HCT116 (cell line): ENCODE results near the gene SUGP1. TPM values are rescaled to one million over a fixed set of nuclear protein-coding genes. Genes with fewer than 3 reads are reported as not detected.

ENCODE experiments used
- ATAC-seq: fragments of 200-7000 bp; cut with Tn5 transposase; 2 replicates; pipeline ENCODE4 v1.9.1; 2020; ENCODE audit warnings: mild to moderate bottlenecking, moderate library complexity
- BruUV-seq: library from RNA; stranded (reverse); fragments of 400-500 nt; replicated peaks from 2 replicates; lab custom pipeline; 2021; lab: Mats Ljungman, UMichigan
- CTCF ChIA-PET: fragments of 300-600 bp; sonication (Branson Sonifier 250); formaldehyde crosslinking; loops from one replicate; lab custom pipeline; 2021; ENCODE audit warnings: antibody characterized with exemption; lab: Charles Lee
- POLR2A ChIA-PET: fragments of 300-600, 350-600 bp; sonication (Branson Sonifier 250); formaldehyde crosslinking; loops from one replicate; lab custom pipeline; 2021; ENCODE audit warnings: antibody characterized with exemption; lab: Charles Lee
- RAD21 ChIA-PET, 2 experiments: fragments of 300-600 bp; sonication (Branson Sonifier 250); formaldehyde crosslinking; loops; one replicate each; lab custom pipeline; 2023; ENCODE audit warnings: low total read pairs in 2 of 2; ENCODE audit not compliant: uncharacterized antibody in 2 of 2, unreplicated experiment in 2 of 2, low non-redundant PET in 1 of 2; lab: Charles Lee
- DNase-seq: peaks from one replicate; pipeline ENCODE4 v3.0.0-alpha.2; 2010; ENCODE audit warnings: low read depth, low spot score
- H2AFZ ChIP-seq: fragments of 200-600 bp; shearing (Covaris generic), sonication (generic); 2 replicates; pipeline ENCODE4 v1.6.1; 2017; ENCODE audit warnings: low read depth, mixed run types, mixed read lengths, antibody characterized with exemption, low read length; ENCODE audit not compliant: poor library complexity, severe bottlenecking
- H3K27ac ChIP-seq: 2 replicates; pipeline ENCODE4 v1.5.1; 2012; ENCODE audit warnings: low read depth, low read length
- H3K27me3 ChIP-seq: fragments of 200-600 bp; sonication (generic); 2 replicates; pipeline ENCODE4 v1.6.1; 2016; ENCODE audit warnings: mixed run types, low read length, mixed read lengths; ENCODE audit not compliant: insufficient read depth
- H3K36me3 ChIP-seq, 2 experiments: fragments of 200-500 bp in 1 of 2; fragments of 200-600 bp in 1 of 2; sonication (Bioruptor generic) in 1 of 2; sonication (generic) in 1 of 2; 2 replicates each; pipeline versions ENCODE4 v1.5.1 to v1.6.1; 2014 to 2016; ENCODE audit warnings: low read length in 2 of 2, inconsistent platforms in 1 of 2, mixed read lengths in 1 of 2, mixed run types in 1 of 2; ENCODE audit not compliant: insufficient read depth in 2 of 2, control insufficient read depth in 1 of 2
- H3K4me1 ChIP-seq, 2 experiments: fragments of 200-600 bp in 1 of 2; sonication (generic) in 1 of 2; 2 replicates each; pipeline versions ENCODE4 v1.5.1 to v1.6.1; 2012 to 2017; ENCODE audit warnings: low read length in 2 of 2, inconsistent platforms in 1 of 2, mild to moderate bottlenecking in 1 of 2, mixed read lengths in 1 of 2, mixed run types in 1 of 2, moderate library complexity in 1 of 2; ENCODE audit not compliant: insufficient read depth in 2 of 2, control insufficient read depth in 1 of 2
- H3K4me2 ChIP-seq: fragments of 200-600 bp; sonication (generic); 2 replicates; pipeline ENCODE4 v1.6.1; 2017; ENCODE audit warnings: mixed run types, low read length, mixed read lengths
- H3K4me3 ChIP-seq, 2 experiments: fragments of 200-600 bp in 1 of 2; sonication (generic) in 1 of 2; replicated peaks in 1 of 2; 2 replicates each; pipeline ENCODE4 v1.5.1; 2011 to 2016; ENCODE audit warnings: low read length in 2 of 2, control low read depth in 1 of 2, low read depth in 1 of 2, mild to moderate bottlenecking in 1 of 2, mixed read lengths in 1 of 2, mixed run types in 1 of 2
- H3K79me2 ChIP-seq: fragments of 200-600 bp; sonication (generic); 2 replicates; pipeline ENCODE4 v1.6.1; 2017; ENCODE audit warnings: mild to moderate bottlenecking, mixed run types, low read length, moderate library complexity, mixed read lengths; ENCODE audit not compliant: insufficient read depth
- H3K9ac ChIP-seq: fragments of 200-600 bp; sonication (generic); 2 replicates; pipeline ENCODE4 v1.6.1; 2016; ENCODE audit warnings: low read length, mixed read lengths
- H3K9me2 ChIP-seq: fragments of 200-600 bp; sonication (generic), shearing (Covaris generic); 2 replicates; pipeline ENCODE4 v1.6.1; 2017; ENCODE audit warnings: mixed run types, mild to moderate bottlenecking, moderate library complexity; ENCODE audit not compliant: insufficient read depth
- H3K9me3 ChIP-seq, 2 experiments: fragments of 200-500 bp in 1 of 2; fragments of 200-600 bp in 1 of 2; sonication (Bioruptor generic) in 1 of 2; sonication (generic) in 1 of 2; 2 replicates each; pipeline ENCODE4 v1.6.1; 2014 to 2017; ENCODE audit warnings: low read length in 2 of 2, mixed read lengths in 2 of 2, inconsistent platforms in 1 of 2, low read depth in 1 of 2, mild to moderate bottlenecking in 1 of 2, mixed run types in 1 of 2, moderate library complexity in 1 of 2; ENCODE audit not compliant: control insufficient read depth in 1 of 2, insufficient read depth in 1 of 2
- H4K20me1 ChIP-seq: fragments of 200-600 bp; sonication (generic), shearing (Covaris generic); 2 replicates; pipeline ENCODE4 v1.6.1; 2017; ENCODE audit warnings: mixed run types, mild to moderate bottlenecking, moderate library complexity; ENCODE audit not compliant: insufficient read depth
- CBX3 ChIP-seq: IDR thresholded peaks from 2 replicates; pipeline ENCODE4 v1.6.1; 2012; ENCODE audit warnings: low read depth
- CEBPB ChIP-seq: IDR thresholded peaks from 2 replicates; pipeline ENCODE4 v1.6.1; 2012; ENCODE audit warnings: low read depth
- EGR1 ChIP-seq: IDR thresholded peaks from 2 replicates; pipeline ENCODE4 v1.6.1; 2012; ENCODE audit warnings: low read depth
- ELF1 ChIP-seq: IDR thresholded peaks from 2 replicates; pipeline ENCODE4 v1.6.1; 2012; ENCODE audit warnings: low read depth, borderline replicate concordance
- EZH2 ChIP-seq: fragments of 200-600 bp; sonication (generic); IDR thresholded peaks from 2 replicates; pipeline ENCODE4 v1.6.1; 2017; ENCODE audit warnings: antibody characterized with exemption, mixed run types
- EZH2phosphoT487 ChIP-seq: fragments of 200-600 bp; IDR thresholded peaks from 2 replicates; pipeline ENCODE4 v1.6.1; 2018; ENCODE audit warnings: antibody characterized with exemption, borderline replicate concordance
- FOSL1 ChIP-seq: IDR thresholded peaks from 2 replicates; pipeline ENCODE4 v1.6.1; 2012; ENCODE audit warnings: low read depth
- RAD21 ChIP-seq: IDR thresholded peaks from 2 replicates; pipeline ENCODE4 v1.6.1; 2012; ENCODE audit warnings: low read depth, mild to moderate bottlenecking
- SIN3A ChIP-seq: IDR thresholded peaks from 2 replicates; pipeline ENCODE4 v1.6.1; 2012; ENCODE audit warnings: low read depth
- SP1 ChIP-seq: IDR thresholded peaks from 2 replicates; pipeline ENCODE4 v1.6.1; 2012; ENCODE audit warnings: low read depth
- SRF ChIP-seq: IDR thresholded peaks from 2 replicates; pipeline ENCODE4 v1.6.1; 2012; ENCODE audit warnings: low read depth
- TCF7L2 ChIP-seq: IDR thresholded peaks from 2 replicates; pipeline ENCODE4 v1.7.0; 2011; ENCODE audit warnings: borderline replicate concordance, inconsistent platforms; ENCODE audit not compliant: insufficient read depth, insufficient read length; ENCODE audit errors: extremely low read depth
- YY1 ChIP-seq: IDR thresholded peaks from 2 replicates; pipeline ENCODE4 v1.6.1; 2011; ENCODE audit warnings: low read length, low read depth, moderate library complexity, mild to moderate bottlenecking; ENCODE audit not compliant: insufficient replicate concordance; ENCODE audit errors: extremely low read depth
- intact Hi-C: fragments of 100-400 bp; cut with micrococcal nuclease; formaldehyde crosslinking; loops from 2 replicates; pipeline ENCODE4 v1.10.0; 2022
- total RNA-seq: library from RNA; stranded (reverse); gene quantifications from one replicate; pipeline ENCODE4 v1.2.1, GENCODE V29; 2021; ENCODE audit not compliant: unreplicated experiment
- TF ChIP-seq, protein P1 (sequence below): IDR thresholded peaks from 2 replicates; pipeline ENCODE4 v1.6.1; 2011; ENCODE audit warnings: mild to moderate bottlenecking, low read length, moderate library complexity; ENCODE audit not compliant: insufficient replicate concordance; ENCODE audit errors: extremely low read depth
- TF ChIP-seq, protein P2 (sequence below), 3 experiments: fragments of 200-600 bp in 1 of 3; sonication (generic) in 1 of 3; IDR thresholded peaks in 2 of 3; conservative IDR thresholded peaks in 1 of 3; 2 replicates each; pipeline ENCODE4 v1.5.1; 2012 to 2017; ENCODE audit warnings: low read depth in 2 of 3, low read length in 2 of 3, antibody characterized with exemption in 1 of 3, borderline replicate concordance in 1 of 3, control low read depth in 1 of 3, mild to moderate bottlenecking in 1 of 3, mixed read lengths in 1 of 3, mixed run types in 1 of 3, moderate library complexity in 1 of 3; ENCODE audit not compliant: insufficient read depth in 1 of 3
- TF ChIP-seq, protein P3 (sequence below): IDR thresholded peaks from 2 replicates; pipeline ENCODE4 v1.6.1; 2012; ENCODE audit warnings: low read depth
- TF ChIP-seq, protein P4 (sequence below): IDR thresholded peaks from 2 replicates; pipeline ENCODE4 v1.6.1; 2012

Gene SUGP1
- total RNA-seq, 1 experiment from 2014 or later, result 47.6 TPM

DNA sequence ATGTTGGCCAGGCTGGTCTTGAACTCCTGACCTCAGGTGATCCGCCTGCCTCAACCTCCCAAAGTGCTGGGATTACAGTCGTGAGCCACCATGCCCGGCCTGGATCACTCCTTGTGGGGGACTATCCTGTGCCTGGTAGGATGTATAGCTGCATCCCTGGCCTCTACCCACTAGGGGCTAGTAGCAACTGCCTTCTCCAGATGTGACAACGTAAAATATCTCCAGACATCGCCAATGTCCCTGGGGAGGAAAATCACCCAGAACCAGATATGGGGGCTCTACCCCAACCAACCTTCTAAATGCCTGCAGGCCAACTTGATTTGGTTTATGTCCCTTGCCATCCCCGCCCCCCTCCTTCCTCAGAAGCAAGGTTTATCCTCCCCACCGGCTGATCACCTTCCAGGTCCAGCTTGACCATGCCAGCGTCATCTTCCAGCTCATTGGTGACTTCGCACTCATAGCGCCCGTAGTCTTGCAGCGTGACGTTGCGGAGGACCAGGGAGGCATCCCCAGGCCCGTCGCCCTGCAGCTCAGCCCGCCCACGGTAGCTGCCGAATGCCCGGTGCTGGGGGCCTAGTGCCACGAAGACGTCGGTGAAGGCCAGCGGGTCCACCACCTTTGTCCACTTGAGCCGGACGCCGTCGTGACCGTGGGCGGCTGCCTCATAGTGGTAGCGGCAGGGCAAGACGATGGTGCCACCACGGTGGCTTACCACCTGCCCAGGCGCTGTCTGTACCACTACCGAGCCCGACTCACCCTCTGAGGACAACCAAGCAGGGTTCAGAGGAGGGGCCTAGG, 59.7 kb downstream of the SUGP1 start:
- H3K9me3 ChIP-seq, result no peaks in the 10 kb centered on the region
- no peak overlapping the region for H2AFZ ChIP-seq
- ChIA-PET CTCF (no interaction called here), POLR2A (no interaction called here), RAD21 (no interaction called here)
- H3K9ac ChIP-seq, result no peak overlapping the region
- no peak for TF ChIP-seq CEBPB
- TF ChIP-seq, protein P1, sequence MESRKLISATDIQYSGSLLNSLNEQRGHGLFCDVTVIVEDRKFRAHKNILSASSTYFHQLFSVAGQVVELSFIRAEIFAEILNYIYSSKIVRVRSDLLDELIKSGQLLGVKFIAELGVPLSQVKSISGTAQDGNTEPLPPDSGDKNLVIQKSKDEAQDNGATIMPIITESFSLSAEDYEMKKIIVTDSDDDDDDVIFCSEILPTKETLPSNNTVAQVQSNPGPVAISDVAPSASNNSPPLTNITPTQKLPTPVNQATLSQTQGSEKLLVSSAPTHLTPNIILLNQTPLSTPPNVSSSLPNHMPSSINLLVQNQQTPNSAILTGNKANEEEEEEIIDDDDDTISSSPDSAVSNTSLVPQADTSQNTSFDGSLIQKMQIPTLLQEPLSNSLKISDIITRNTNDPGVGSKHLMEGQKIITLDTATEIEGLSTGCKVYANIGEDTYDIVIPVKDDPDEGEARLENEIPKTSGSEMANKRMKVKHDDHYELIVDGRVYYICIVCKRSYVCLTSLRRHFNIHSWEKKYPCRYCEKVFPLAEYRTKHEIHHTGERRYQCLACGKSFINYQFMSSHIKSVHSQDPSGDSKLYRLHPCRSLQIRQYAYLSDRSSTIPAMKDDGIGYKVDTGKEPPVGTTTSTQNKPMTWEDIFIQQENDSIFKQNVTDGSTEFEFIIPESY, result no peak
- TF ChIP-seq ELF1, result no peak
- TF ChIP-seq, protein P2, sequence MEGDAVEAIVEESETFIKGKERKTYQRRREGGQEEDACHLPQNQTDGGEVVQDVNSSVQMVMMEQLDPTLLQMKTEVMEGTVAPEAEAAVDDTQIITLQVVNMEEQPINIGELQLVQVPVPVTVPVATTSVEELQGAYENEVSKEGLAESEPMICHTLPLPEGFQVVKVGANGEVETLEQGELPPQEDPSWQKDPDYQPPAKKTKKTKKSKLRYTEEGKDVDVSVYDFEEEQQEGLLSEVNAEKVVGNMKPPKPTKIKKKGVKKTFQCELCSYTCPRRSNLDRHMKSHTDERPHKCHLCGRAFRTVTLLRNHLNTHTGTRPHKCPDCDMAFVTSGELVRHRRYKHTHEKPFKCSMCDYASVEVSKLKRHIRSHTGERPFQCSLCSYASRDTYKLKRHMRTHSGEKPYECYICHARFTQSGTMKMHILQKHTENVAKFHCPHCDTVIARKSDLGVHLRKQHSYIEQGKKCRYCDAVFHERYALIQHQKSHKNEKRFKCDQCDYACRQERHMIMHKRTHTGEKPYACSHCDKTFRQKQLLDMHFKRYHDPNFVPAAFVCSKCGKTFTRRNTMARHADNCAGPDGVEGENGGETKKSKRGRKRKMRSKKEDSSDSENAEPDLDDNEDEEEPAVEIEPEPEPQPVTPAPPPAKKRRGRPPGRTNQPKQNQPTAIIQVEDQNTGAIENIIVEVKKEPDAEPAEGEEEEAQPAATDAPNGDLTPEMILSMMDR (IDR thresholded peaks at IDR 0.05 in 2 of 3, conservative IDR thresholded peaks at IDR 0.05 in 1 of 3; ENCODE audit: borderline replicate concordance in 1 of 3, insufficient read depth in 1 of 3, low read depth in 2 of 3, low read length in 2 of 3), result no peak
- TF ChIP-seq SRF, result no peak
- no peak for TF ChIP-seq SIN3A
- no peak for TF ChIP-seq SP1
- TF ChIP-seq TCF7L2, result no peak
- TF ChIP-seq, protein P3, sequence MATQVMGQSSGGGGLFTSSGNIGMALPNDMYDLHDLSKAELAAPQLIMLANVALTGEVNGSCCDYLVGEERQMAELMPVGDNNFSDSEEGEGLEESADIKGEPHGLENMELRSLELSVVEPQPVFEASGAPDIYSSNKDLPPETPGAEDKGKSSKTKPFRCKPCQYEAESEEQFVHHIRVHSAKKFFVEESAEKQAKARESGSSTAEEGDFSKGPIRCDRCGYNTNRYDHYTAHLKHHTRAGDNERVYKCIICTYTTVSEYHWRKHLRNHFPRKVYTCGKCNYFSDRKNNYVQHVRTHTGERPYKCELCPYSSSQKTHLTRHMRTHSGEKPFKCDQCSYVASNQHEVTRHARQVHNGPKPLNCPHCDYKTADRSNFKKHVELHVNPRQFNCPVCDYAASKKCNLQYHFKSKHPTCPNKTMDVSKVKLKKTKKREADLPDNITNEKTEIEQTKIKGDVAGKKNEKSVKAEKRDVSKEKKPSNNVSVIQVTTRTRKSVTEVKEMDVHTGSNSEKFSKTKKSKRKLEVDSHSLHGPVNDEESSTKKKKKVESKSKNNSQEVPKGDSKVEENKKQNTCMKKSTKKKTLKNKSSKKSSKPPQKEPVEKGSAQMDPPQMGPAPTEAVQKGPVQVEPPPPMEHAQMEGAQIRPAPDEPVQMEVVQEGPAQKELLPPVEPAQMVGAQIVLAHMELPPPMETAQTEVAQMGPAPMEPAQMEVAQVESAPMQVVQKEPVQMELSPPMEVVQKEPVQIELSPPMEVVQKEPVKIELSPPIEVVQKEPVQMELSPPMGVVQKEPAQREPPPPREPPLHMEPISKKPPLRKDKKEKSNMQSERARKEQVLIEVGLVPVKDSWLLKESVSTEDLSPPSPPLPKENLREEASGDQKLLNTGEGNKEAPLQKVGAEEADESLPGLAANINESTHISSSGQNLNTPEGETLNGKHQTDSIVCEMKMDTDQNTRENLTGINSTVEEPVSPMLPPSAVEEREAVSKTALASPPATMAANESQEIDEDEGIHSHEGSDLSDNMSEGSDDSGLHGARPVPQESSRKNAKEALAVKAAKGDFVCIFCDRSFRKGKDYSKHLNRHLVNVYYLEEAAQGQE, result no peak
- no peak for TF ChIP-seq EZH2
- no peak for TF ChIP-seq CBX3
- no peak for TF ChIP-seq FOSL1
- no peak for TF ChIP-seq EGR1
- TF ChIP-seq YY1, result no peak
- no peak for TF ChIP-seq EZH2phosphoT487
- TF ChIP-seq RAD21, result no peak
- TF ChIP-seq, protein P4, sequence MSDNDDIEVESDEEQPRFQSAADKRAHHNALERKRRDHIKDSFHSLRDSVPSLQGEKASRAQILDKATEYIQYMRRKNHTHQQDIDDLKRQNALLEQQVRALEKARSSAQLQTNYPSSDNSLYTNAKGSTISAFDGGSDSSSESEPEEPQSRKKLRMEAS, result no peak
- no peak overlapping the region for H3K4me3 ChIP-seq
- H3K36me3 ChIP-seq, result no peaks in the 10 kb centered on the region
- H3K79me2 ChIP-seq, result no peaks in the 10 kb centered on the region
- no peaks in the 10 kb centered on the region for H4K20me1 ChIP-seq
- intact Hi-C loops, result no loop called here
- ATAC-seq (no peak), DNase-seq (no peak)
- H3K4me2 ChIP-seq, result no peak overlapping the region
- H3K4me1 ChIP-seq, result 0 out of 4 replicates have a peak, but pooled peaks cover 0 to 6% of the 10 kb centered on the region in 2 experiments
- no peaks in the 10 kb centered on the region for H3K27me3 ChIP-seq
- no TSS peak for BruUV-seq
- H3K9me2 ChIP-seq, result no peaks in the 10 kb centered on the region
- no peak overlapping the region for H3K27ac ChIP-seq
